Activated T-cell treated with anti-CD3 and anti-CD28 coated beads for 4 hours (primary cell): ENCODE data around the gene SLC35A2.
"Not testable (repeated sequence)": the region's sequence is repeated elsewhere in the genome, so short reads cannot be mapped to it uniquely, and the experiment has no call there.

Source experiments
- DNase-seq: peaks from one replicate; pipeline ENCODE4 v3.0.0-alpha.2; 2020

SLC35A2 gene

DNA sequence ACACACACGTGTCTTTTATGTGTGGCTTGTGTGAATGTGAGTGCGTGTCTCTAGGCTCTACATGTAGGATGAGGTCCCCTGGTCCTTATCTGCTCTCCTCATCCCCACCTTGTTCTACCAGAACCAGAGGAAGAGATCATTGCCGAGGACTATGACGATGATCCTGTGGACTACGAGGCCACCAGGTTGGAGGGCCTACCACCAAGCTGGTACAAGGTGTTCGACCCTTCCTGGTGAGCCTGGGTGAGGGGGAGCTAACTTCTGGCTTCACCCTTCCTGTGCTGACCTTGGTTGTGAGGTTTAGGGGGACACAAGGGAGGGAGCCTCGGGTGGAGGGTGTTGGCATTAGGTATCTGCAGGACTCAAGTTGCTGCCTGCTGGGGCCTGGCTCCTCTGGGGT lies 10.4 kb downstream of the SLC35A2 start:
- DNase-seq = no peak

DNA sequence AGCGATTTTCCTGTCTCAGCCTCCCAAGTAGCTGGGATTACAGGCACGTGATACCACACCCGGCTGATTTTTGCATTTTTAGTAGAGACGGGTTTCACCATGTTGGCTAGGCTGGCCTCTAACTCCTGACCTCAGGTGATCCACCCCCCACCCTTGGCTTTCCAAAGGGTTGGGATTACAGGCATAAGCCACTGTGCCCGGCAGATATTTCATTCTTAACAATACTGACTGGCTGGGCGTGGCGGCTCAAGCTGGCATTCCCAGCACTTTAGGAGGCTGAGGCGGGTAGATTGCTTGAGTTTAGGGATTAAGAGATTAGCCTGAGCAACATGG lies 12.4 kb downstream of the SLC35A2 start:
- no peak for DNase-seq

DNA sequence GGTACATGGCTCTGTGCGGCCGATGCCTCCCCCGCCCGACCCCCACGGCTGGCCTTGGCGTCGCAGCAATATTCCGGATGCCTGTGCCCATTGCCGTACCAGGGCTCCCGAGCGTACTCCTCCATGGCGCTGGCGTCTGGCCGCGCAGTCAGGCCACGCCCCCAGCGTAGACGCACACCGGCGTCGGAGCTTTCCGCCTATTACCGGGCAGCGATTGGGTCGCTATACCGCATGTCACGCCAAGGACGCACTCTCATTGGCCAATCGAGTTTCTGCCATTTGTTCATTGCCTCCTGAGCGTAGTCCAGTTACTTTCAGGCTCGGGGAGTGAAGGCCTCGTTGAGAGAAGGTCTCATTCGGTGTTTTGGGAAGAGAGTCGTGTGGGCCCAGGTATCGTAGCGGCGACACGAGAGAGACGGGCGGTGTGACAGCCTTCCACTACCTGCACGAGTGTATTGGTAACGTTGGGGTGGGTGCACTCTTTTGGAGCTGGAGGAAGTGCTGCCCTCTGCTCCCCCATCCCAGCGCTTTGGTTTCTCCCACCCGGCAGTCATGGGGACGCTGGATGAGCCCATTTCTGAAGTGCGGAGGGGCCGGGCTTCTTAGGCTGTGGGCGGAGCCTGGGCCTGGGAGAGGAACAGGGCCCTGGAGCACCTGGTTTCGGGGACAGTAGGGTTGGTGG lies 13.7 kb downstream of the SLC35A2 start, which contains the start of the genes PQBP1 and TIMM17B:
Gene PQBP1, plus strand, starts transcription at position 306 of the 682 bp plus-strand sequence. CDS start 580 bp downstream, outside the sequence.
Gene TIMM17B, minus strand, starts transcription at position 144 of the 682 bp plus-strand sequence. Its CDS starts 19 bp downstream, at position 125.
- peak; percentile 77 for DNase-seq

DNA sequence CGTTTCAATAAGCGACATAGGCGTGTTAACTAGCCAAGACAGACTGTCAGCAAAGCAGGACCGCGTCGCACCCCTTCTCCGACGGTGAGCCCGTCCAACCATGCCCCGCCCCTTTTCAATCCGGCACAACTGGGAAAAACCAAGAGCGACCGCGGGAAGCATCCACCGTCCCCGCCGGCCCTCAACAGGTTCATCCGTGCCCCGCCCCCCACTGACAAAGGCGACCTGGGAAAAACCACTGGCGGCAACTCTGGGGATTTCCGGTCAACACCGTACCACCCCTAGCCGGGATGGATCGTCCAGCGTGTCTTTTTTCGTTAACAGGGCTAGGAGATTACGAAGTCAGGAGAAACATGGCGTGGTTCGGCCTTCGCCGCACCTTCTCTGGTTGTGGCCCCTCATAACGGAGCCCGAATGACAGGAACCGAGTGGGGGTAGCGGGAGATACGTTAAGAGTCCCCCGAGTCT lies 14.3 kb downstream of the SLC35A2 start:
- DNase-seq = no peak

DNA sequence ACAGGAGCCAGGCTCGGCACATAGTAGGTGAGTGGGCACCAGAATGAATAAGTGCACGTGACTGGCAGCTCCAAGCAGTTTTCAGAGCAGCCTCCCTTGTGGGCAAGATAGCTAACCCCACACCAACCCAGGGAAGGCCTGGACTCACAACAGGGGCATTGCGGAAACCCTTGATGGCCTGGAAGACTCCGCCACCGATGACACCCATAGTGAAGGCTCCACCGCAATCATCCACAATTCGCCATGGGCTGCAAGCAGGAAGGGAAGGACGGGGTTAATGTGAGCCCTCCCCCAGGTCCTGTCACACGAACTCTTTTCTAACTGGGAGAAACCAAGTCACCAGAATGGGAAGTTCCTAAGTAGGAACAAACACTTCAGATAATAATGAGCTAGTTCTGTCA lies 14.8 kb downstream of the SLC35A2 start:
- no peak for DNase-seq

DNA sequence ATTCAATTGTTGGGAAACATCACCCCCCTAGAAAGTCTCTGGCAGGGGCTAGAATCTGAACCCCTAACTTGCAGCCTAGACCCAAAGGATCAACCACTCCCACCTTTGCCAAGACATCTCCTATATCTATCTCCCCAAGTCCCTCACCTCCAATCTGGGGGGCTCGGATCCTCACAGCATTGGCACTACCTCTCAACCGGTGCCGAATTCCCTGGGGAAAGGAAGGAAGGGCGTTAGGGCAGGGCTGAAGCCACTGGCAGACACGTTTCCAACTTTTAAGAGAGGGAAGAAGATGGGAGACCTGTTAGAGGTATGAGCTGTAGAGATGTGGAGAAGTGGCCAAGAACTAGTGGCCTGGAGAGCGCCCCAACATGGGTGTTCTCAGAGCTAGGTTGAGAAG lies 16.6 kb downstream of the SLC35A2 start:
- no peak for DNase-seq

DNA sequence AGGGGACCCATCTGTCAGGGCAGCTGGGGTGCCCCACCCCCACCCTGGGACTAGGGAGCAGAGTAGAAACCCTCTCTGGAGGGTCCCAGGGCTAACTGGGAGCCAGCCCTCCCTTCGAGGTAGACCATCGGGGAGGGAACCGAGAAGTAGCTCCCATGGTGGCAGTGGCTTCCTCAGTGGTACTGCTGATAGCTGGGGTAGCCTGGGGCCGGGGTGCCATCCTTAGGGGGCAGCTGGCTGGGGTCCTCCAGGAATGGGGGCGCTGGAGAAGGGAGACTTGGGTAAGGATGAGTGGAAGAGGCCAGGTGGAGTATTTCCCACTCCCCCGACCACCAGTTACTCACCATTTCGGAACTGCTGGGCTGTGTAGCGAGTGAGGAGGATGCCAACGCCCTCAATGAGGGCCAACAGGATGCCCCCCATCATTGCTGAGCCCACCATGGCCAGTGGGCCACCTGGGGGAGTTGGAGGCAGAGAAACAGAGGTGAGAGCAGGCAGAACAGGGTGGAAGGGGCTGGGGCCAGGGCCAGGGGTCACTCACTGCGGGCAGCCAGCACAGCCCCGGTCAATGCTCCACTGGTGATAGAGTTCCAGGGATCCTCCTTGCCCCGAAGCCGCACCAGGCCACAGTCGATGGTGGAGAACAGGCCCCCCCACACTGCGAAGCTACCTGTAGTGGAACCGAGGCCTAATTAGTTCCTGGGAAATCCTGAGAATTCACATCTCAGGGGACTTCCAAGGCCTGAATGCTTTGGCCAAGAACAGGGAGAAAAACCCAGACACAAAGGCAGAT lies 17.7 kb downstream of the SLC35A2 start:
- no peak for DNase-seq

DNA sequence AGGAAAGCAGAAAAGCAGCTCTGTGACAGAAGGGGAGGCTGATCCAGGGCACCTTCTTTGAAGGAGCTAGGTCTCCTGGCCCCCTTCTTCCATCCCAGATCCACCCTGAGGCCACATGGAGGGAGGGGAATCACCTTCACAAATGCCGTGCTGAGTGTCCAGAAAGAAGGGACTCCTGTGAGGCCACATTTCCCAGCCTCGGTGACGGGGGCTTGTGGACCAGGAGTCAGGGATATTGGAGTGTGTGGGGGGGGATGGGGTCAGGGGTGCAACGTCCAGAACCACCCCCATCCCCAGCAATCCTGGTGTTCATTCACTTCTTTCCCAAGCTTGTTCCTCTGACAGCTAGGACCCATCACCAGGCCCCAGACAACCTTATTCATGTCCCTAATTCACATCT lies 18.6 kb downstream of the SLC35A2 start:
- DNase-seq = no peak

DNA sequence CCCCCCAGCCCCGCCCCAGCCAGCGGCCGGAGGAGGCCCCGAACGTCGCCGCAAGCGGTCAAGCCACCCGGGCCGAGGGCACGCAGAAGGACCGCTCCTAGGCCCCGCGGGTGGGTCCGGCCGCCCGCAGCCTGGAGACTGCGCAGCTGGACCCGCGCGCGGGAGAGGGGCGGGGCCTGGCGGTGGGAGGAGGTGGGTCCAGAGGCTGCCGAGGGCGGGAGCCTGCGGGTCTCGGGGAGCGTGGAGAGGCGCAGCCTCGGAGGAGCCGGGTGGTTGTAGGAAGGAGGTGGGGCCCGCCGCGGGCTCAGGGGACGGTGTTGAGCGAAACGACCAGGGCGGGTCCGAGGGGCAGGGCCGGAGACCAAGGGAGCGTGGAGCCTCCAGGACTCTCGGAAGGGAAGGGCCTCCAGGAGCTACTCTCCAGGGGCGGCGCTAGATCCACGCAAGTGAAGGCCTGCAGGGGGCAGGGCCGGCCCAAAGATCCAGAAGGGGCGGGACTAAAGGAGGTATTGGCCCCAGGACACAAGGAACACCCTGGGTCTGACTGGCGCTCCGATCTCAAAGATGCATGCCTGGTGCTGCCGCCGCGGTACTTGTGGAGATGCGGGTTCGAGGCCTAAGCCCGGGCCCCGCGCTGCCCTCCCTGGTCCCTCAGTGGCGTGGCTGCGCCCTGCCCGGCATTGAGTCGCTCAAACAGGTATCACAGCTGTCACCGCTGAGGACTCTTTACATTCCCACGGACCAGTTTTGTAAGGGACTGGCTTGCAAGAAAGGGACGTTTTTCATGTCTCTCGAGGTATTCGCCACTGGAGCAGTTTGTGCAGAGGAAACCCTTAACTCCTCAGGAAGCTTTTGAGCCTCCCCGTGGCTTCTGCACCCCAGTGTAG lies 19.8 kb downstream of the SLC35A2 start:
- DNase-seq = peak; percentile 56

DNA sequence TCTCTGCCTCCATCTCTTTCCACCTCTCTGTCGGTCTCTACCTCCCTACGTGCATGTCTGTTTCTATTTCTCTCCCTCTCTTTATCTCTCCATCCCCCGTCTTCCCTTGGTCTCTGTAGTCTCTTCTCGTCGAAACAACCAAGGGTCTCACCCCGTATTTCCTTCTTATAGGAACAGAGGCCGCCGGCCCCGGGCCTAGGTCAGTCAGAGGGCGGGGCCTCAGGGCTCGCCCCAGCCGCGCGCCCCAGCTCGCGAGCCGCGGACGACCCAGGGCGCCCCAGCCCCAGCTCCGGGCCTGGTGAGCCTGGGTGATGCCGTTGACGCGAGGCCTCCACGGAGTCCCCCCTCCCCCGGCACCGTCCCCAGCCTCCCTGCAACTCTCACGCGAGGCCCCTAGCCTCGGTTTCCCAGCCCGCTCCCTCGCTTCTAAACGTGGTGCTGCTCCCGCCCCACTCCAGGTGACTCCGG lies 20.5 kb downstream of the SLC35A2 start:
- DNase-seq = no peak

DNA sequence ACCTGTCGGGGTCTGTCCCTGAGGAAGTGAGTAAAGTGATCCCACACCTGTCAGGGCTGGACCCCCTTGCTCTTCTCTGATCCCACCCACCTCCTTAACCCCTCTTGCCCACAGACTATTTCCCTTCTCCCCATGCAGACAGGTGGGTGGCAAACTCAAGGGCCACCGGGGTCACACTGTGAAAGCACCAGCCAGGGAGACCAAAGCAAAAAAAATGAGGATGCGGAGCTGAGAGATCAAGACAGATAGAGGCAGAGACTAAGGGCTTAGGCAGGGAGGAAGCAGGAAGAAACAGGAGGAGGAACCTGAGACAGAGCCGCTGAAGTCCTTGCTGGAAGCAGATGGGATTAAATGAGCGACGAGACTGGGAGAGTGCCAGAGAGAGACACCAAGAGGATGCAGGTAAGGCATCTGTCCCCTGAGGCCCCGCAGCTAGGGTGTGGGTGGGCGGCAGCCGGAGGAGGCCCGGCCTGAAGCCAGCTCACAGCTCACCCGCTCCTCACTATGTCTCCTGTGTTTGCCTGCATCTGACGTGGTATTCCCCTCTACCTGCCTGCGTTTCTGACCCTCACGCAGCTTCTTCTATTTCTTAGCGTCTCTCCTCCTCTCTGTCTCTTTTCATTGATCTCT lies 21.0 kb downstream of the SLC35A2 start:
- no peak for DNase-seq

DNA sequence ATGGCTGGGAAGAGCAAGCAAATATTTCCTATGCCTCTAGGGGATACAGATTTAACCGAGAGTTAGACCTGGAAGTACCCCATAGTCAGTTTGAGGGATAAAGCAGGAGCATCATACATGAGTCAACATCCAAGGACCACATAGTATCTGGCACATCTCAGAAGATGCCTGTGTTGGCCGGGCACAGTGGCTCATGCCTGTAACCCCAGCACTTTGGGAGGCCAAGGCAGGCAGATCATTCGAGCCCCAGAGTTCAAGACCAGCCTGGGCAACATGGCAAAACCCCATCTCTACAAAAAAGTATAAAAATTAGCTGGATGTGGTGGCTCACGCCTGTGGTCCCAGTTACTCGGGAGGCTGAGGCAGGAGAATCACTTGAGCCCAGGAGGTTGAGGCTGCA lies 24.9 kb downstream of the SLC35A2 start:
- DNase-seq = not testable (repeated sequence)

DNA sequence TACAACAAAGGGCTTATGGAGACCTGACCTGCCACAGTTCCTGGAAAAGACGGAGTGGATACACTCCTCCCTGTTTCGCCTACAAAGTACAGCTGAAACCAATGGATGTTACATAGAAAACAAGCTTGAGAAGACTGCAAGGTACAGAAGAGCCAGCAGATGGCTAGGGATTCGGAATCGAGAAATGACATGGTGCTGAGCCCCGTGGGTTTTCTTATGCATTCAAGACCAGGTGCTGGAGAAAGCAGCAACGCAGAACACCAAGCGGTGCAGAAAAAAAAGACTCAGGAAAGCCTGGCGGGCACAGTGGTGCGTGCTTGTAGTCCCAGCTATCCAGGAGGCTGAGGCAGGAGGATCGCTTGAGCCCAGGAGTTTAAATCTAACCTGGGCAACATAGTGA lies 27.7 kb downstream of the SLC35A2 start:
- no peak for DNase-seq

DNA sequence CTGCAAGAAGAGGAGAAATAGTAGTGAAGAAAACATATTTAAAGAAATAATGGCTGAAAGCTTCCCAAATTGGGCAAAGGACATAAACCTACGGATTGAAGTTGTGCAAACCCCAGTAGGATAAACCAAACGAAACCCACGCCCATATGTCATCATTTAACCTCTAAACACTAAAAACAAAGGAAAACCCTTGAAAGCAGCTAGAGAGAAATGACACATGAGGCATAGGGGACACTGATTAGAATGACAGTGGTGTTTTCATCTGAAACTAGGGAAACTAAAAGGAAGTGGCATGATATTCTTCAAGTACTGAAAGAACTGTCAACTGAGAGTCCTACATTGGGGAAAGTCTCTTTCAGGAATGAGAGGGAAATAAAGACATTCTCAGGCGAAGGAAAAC lies 34.5 kb downstream of the SLC35A2 start:
- DNase-seq = not testable (repeated sequence)

DNA sequence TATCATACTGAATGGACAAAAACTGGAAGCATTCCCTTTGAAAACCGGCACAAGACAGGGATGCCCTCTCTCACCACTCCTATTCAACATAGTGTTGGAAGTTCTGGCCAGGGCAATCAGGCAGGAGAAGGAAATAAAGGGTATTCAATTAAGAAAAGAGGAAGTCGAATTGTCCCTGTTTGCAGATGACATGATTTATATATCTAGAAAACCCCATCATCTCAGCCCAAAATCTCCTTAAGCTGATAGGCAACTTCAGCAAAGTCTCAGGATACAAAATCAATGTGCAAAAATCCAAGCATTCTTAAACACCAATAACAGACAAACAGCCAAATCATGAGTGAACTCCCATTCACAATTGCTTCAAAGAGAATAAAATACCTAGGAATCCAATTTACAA lies 39.4 kb downstream of the SLC35A2 start:
- not testable (repeated sequence) for DNase-seq

DNA sequence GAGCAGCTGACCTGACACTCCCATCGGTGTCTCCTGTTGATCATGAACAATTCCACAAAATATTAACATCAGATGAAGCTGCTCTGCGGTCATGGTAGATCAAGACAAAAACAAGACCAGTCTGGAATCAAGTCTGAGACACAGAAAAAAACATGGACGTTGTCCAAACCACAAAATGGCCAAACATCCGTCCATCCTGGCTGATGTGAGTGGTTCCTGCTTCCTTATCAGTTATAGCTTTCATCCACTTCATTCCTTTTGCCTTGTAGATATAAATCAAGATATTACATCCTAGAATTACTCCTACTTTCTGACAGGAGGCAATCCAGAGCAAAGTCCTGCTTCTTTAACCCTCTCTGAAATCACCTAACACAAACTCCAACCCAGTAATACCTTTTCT lies 47.2 kb downstream of the SLC35A2 start:
- DNase-seq = no peak

DNA sequence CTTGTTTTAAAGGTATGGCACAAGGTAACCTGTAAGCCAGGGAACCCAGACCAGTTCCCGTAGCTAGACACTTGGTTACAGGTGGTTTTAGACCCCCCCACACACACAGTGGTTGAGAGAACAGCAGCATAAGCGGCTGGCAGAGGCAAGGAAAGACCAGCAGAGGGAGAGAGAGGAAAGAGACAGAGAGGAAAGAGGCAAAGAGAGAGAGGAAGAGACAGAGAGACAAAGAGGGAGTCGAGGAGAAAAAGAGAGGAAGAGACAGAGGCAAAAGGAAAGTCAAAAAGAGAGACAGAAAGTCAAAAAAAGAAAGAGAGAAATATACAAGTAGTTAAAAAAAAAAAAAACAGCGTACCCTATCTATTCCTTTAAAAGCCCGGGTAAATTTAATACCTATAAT lies 56.5 kb downstream of the SLC35A2 start:
- no peak for DNase-seq

DNA sequence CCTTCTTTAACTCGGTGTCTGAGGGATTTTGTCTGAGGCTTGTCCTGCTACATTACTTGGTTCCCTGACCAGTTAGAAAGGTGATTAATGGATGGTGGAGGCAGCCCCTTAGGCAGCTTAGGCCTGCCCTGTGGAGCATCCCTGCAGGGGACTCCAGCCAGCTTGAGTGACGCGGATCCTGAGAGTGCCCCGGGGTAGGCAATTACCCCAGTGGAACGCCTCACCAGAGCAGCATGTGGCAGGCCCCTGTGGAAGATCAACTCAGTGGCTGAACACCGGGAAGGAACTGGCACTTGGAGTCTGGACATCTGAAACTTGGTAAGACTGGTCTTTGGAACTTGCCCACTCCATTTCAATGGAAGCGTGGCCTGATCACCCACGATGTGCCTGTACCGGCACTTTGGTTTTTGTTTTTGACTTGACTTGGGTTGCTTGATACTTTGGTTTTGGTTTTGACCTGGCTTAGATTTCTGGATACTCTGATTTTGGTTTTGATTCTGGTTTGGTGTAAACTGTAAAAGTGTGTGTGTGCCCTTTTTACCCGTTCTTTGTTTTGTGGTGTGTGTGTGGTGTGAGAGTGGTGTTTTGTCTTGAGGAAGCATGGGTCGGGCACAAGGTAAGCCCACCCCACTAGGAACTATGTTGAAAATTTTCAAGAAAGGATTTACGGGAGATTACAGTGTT lies 57.2 kb downstream of the SLC35A2 start:
- DNase-seq = not testable (repeated sequence)

DNA sequence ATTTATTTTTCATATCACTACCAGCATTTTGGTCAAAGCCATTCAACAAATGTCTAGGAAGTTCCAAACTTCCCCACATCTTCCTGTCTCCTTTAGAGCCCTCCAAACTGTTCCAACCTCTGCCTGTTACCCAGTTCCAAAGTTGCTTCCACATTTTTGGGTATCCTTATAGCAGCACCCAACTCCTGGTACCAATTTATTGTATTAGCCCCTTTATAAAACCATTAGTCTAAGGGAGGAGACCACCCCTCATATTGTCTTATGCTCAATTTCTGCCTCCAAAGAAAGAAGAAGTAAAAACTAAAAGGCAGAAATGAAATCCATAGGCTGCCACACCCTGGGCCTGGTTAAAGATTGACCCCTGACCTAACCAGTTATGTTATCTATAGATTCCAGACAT lies 58.0 kb downstream of the SLC35A2 start:
- DNase-seq = not testable (repeated sequence)
